NCI-H1417 (cell line): ENCODE results near the gene LRCH1.

Experiments
- DNase-seq, 3 experiments: peaks; one replicate each; lab custom pipeline; 2025; lab: John Stamatoyannopoulos, UW

LRCH1 gene

DNA sequence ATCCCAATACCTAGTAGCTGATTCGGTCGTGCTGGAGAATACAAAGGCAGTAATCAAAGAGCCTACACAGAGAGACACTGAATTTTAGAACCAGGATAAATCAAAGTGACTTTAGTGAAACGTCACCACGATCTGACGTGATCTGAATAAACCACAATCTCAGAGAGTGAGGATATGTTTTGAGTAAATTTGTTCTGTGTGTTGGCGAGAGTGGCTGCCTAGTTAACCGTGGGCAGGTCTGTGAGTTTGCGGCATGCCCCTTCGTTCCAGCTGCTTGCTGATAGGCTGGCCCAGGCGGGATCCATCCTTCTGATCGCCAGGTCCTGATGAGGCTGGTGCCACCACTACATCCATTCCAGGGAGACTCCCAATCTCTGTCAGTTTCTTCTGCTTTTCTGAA is 40.4 kb downstream of the LRCH1 start:
- DNase-seq, result no peak

- DNase-seq, result peak in 1 of 3 experiments; percentile 12
These were observed 41.6 kb downstream of the LRCH1 start for GRCh38 chr13:46594374-46595078.

DNA sequence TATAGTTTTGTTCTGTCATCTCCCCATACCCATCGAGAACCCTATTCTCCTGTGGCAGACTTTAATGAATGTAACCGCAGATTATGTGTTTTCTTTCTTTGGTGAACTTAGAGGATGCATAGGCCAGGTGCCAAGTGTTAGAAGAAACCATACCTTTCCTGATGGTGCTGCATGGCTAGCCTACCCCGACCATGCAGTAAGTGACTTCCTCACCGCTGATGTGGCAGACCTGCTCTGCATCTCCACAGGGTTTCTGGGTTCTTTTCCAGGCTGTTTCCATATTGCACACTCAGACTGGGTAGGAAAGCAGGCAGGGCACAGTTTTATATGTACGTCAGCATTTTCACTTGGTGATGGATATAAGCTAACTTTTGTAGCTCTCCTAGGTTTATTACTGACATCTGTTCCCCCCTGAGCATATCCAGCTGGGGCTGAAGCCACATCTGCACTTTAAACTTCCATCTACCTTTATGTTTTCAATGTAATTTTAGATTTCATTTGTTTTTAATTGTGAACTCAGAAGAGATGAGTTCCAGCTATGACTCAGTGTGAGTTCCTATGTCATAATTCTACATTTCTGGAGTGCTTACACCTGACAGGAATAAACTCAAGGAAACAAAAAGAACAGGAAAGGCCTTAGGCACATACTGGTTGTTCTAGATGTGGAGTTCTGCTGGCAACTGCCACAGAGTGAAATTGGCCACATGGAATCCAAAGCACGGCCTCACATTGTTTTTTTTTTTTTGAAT is 42.3 kb downstream of the LRCH1 start:
- DNase-seq, result no peak

GRCh38 chr13:46595885-46596275 is 42.9 kb downstream of the LRCH1 start:
- DNase-seq, result no peak

- DNase-seq, result no peak
These were observed 43.5 kb downstream of the LRCH1 start for GRCh38 chr13:46596466-46596865.

- no peak for DNase-seq
These were observed 45.3 kb downstream of the LRCH1 start for GRCh38 chr13:46598140-46598819.

GRCh38 chr13:46598820-46599180 is 45.8 kb downstream of the LRCH1 start:
- no peak for DNase-seq

- DNase-seq, result no peak
These were observed 48.0 kb downstream of the LRCH1 start for GRCh38 chr13:46600943-46601311.

GRCh38 chr13:46602531-46602930 is 49.6 kb downstream of the LRCH1 start:
- DNase-seq, result no peak

DNA sequence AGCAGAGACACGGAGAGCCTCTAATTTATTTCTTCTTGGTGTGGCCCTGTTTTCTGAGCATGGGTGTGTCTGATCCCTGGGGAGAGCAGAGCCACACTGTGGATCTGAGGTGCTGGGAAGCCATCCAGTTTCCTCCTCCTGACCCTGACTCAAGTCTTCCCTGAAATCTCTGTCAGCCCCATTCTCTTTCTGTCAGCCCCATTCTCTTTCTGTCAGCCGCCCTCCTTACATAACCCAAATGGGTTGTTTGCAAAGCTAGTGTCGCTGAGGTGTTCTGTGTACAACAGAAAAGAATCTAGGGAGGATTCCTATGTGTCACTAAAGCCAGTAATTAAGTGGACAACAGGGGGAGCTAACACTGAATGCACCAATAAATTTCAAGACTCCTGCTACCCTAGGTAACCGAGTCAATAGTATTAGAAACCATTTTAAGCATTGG is 50.2 kb downstream of the LRCH1 start:
- DNase-seq, result no peak

GRCh38 chr13:46604226-46604990 is 51.4 kb downstream of the LRCH1 start:
- no peak for DNase-seq

GRCh38 chr13:46605076-46605824 is 52.3 kb downstream of the LRCH1 start:
- DNase-seq, result no peak

DNA sequence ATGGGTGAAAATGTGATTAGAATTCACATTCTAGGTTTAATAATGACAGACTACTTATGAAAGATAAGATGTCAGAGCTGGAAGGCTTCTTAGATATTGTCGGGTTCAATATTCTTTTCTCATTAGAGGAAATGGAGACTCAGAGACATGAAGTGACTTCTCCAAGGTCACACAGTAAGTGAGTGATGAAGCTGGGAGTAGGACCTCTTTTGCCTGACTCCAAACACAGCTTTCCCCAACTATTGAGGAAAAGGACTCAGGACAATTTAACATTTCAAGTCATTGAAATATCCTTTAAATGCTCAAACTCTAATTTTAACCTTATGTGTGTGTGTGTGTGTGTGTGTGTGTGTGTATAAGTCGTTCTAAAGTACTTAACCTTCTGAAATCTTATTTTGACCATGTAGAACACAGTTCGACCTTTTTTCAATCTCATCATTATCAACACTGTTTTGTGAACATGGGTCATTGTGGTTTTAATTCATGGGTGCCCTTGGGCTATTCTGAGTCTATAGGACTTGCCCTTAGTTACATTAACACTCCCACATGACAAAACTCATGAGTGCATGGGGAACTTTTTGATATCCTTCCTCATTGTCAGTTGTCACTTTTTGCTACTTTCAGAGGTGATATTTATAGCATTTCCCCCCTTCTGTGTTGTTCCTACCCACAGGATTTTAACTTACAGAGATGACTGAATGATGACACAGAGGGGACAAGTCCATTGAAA is 53.0 kb downstream of the LRCH1 start:
- DNase-seq, result no peak

DNA sequence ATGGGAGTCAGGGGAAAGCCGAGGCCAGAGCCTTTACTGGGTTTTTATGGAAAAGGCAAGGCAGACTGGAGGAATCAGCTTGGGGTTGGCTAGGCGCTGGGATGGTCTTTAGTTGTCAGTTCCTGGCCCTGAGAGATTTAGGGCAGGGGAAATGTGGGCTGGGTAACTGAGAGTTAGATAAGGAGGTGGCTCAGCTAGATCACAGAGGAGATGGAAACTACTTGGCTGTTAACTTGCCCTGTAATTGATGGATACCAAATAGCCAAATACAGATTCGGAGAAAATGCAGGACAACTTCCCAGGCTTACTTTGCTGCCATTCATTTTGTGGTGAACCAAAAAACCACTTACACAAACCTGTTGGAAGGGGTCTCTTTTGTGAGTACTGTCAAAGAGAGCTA is 54.0 kb downstream of the LRCH1 start:
- no peak for DNase-seq

DNA sequence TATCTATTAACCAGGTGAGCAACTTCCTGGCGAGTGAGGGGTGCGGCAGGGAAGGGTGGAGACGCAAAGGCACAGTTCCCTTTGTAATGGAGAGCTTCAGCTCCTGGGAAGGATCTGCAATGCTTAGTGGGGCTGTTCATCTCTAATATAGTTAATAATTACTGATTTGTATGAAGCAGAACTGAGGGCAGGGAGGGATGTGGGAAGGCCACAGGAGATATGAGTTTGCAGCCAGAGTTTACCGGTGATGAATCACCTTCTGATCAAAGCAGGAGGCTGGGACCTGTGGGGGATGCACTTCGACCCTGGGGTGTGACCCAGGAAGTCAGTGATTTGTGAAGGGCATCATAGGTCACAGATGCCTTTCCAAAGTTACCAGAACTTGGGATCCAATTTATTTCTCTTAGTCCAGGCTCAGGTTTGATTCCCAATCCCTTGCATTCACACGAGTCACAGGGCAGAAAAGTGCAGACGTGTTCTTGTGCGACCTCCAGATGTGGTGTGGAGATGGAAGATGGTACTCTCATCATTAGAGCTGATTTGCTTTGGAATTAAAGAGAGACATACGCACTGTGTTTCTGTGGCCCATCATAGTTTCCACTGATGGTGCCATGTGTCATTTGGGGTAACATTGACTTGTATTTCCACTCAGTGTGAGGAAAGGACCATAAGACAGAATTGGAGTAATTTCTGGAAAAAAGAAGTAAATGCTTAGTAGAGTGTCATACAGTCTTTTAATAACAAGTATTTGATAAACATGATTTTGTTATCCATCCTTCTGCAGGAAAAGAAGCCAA is 55.0 kb downstream of the LRCH1 start:
- DNase-seq, result no peak

DNA sequence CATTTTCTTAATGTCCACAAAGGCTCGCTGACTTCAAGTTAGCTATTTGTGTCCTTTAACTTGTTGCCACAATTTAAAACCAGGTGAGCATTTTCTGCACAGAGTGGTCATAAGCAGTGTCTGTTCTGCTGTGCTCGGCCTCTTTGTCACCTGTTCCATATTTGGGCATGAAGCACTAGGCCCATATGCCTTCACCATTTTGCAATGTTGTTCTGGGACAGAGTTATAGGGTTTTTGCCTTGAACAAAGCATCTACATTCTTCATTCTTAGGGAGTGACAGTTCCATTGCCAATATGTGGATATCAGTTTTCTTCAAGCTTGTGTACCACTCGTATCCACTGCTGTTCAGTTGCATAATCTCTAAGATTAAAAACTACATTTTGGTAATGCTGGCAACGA is 56.1 kb downstream of the LRCH1 start:
- peak in 1 of 3 experiments; percentile 33 for DNase-seq

- DNase-seq, result peak in 2 of 3 experiments; percentile 74 to 88
These were observed 56.8 kb downstream of the LRCH1 start for GRCh38 chr13:46609726-46610125.

DNA sequence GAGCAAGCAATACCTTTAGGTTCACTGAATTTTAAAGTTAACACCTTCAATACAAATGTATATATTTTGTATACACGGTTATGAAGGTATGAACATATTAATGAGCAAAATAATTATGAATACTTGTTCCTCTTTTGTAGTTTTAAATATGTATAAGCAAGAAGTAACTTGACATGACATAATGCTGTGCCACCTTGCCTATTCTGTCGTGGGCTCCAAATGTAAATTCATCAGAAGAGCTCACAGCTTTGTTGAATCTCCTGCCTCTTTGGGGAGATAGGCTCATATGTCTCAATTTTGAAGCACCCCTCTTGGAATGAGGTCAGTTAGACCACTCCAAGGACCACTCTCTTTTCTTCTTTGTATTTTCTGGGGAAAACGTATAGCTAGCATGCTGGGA is 59.3 kb downstream of the LRCH1 start:
- DNase-seq, result no peak

GRCh38 chr13:46613409-46614049 is 60.6 kb downstream of the LRCH1 start:
- DNase-seq, result no peak

DNA sequence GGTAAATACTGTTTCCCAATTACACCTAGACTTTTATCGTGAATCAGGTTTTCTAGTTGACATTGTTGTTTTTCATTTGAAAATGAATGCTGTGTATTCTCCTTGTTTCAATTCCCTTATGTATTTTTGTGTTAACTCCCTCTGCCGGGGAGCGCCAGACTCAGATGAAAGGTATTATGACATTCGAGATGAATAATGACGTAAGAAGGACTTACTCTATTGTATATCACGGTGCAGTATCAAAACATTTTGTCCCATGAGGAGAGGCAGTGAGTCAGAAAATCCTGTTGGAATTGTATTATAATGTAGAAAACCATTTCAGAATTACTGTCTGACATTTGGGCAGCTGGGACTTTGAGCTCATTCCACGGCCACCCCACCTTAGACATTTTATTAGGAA is 61.6 kb downstream of the LRCH1 start:
- peak in 2 of 3 experiments; percentile 10 to 18 for DNase-seq
